Left lung (tissue), 10 donors: ENCODE data around the gene AMZ2. TPM values are rescaled to one million over a fixed set of nuclear protein-coding genes. Genes with fewer than 3 reads are reported as not detected.
"Not testable (repeated sequence)": the region's sequence is repeated elsewhere in the genome, so short reads cannot be mapped to it uniquely, and the experiment has no call there.

Experiments
- ATAC-seq: fragments of 200-7000 bp; cut with Tn5 transposase; one replicate; pipeline ENCODE4 v1.9.1; 2020; ENCODE audit warnings: moderate library complexity
- DNase-seq, 4 donors: peaks; one replicate each; pipeline ENCODE4 v3.0.0-alpha.2; 2013 to 2020
- H3K27ac ChIP-seq, 2 donors: fragments of 200-600 bp; sonication (generic) in 1 of 2; one replicate each; pipeline versions ENCODE4 v1.5.0 to v1.8.0; 2020 to 2021
- H3K27me3 ChIP-seq, 2 donors: fragments of 200-600 bp; sonication (generic) in 1 of 2; one replicate each; pipeline versions ENCODE4 v1.5.0 to v1.8.0; 2020 to 2021
- H3K36me3 ChIP-seq, 2 donors: fragments of 200-600 bp; sonication (generic) in 1 of 2; one replicate each; pipeline versions ENCODE4 v1.5.0 to v1.8.0; 2020 to 2021
- H3K4me1 ChIP-seq, 2 donors: fragments of 200-600 bp; one replicate each; pipeline ENCODE4 v1.8.0; 2021
- H3K4me3 ChIP-seq, 2 donors: fragments of 200-600 bp; sonication (generic) in 1 of 2; one replicate each; pipeline versions ENCODE4 v1.5.0 to v1.8.0; 2020 to 2021; ENCODE audit warnings: mild to moderate bottlenecking in 1 of 2
- H3K9me3 ChIP-seq, 2 donors: fragments of 200-600 bp; sonication (generic) in 1 of 2; one replicate each; pipeline versions ENCODE4 v1.5.0 to v1.8.0; 2020 to 2021
- CTCF ChIP-seq, 2 donors: fragments of 200-600 bp; sonication (generic) in 1 of 2; IDR thresholded peaks; one replicate each; pipeline versions ENCODE4 v1.5.0 to v1.8.0; 2021; ENCODE audit warnings: antibody characterized with exemption in 2 of 2
- intact Hi-C, 2 donors: fragments of 100-400 bp; cut with DNase I; formaldehyde crosslinking; loops; one replicate each; pipeline versions ENCODE4 v1.11.2 to v1.14.2; 2022
- polyA plus RNA-seq, 6 donors: library from polyadenylated mRNA; unstranded; fragments of 120-200 nt; gene quantifications; one replicate each; pipeline ENCODE4 v1.2.1, GENCODE V29; 2013; ENCODE audit not compliant: insufficient read length in 6 of 6
- total RNA-seq, 2 donors: library from RNA; stranded (reverse); fragmentation: NEBNext Ultra II Directional; extraction: Animal tissue kit (Norgen Biotek cat#: 25700); gene quantifications; one replicate each; pipeline ENCODE4 v1.2.1, GENCODE V29; 2021
- donor health status: DM: no; HTN: yes; CAD: no.
- donor health status: DM: no; HTN: no; CAD: no.

AMZ2 gene
- total and polyA plus RNA-seq, 8 donors = 48.4 to 86.1 (median 75.1) TPM

GRCh38 chr17:68248199-68248825, 469 bp downstream of the AMZ2 start:
- DNase-seq (peak in 1 of 4 donors; percentile 68), ATAC-seq (peak; percentile 43)
- Histone ChIP-seq H3K27ac (peak overlapping the region; percentile 94 to 97), H3K4me3 (peak overlapping the region; percentile 88 to 90), H3K9me3 (no peaks in the 10 kb centered on the region), H3K36me3 (peaks cover 0 to 20% of the 10 kb centered on the region in 2 donors), H3K4me1 (peaks cover 10 to 24% of the 10 kb centered on the region in 2 donors), H3K27me3 (no peaks in the 10 kb centered on the region)
- no peak for TF ChIP-seq CTCF (IDR thresholded peaks at IDR 0.05)
- intact Hi-C loops = loop anchor here in 1 of 2 donors (10.0 kb wide), 1 partner anchor 206 kb away; the partner anchor contains the start of gene WIPI1

GRCh38 chr17:68248891-68249290, 1.0 kb downstream of the AMZ2 start:
- intact Hi-C loops = loop anchor here in 1 of 2 donors (10.0 kb wide), 1 partner anchor 206 kb away; the partner anchor contains the start of gene WIPI1
- Histone ChIP-seq H3K27me3 (no peaks in the 10 kb centered on the region), H3K4me3 (peak overlapping the region in 1 of 2 donors; percentile 88), H3K4me1 (peaks cover 10 to 27% of the 10 kb centered on the region in 2 donors), H3K9me3 (no peaks in the 10 kb centered on the region), H3K27ac (peak overlapping the region; percentile 94 to 97), H3K36me3 (peaks cover 0 to 20% of the 10 kb centered on the region in 2 donors)
- ATAC-seq (no peak), DNase-seq (no peak)
- TF ChIP-seq CTCF (IDR thresholded peaks at IDR 0.05) = no peak

DNA sequence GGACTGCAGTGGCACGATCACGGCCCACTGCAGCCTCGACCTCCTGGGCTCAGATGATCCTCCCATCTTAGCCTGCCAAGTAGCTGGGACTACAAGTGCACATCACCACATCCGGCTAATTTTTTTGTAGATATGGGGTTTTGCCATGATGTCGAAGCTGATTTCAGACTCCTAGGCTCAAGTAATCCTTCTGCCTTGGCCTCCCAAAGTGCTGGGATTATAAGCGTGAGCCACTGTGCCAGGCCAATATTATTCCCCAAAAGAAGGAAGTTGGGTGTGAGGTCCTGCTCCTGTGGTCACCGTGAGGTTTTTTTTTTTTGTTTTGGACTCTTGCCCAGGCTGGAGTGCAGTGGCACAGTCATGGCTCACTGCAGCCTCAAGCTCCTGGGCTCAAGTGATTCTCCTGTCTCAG, 1.5 kb downstream of the AMZ2 start:
- DNase-seq (no peak), ATAC-seq (no peak)
- intact Hi-C loops = loop anchor here in 1 of 2 donors (10.0 kb wide), 1 partner anchor 205 kb away; the partner anchor contains the start of gene WIPI1
- no peak for TF ChIP-seq CTCF (IDR thresholded peaks at IDR 0.05)
- H3K36me3 ChIP-seq = peaks cover 0 to 20% of the 10 kb centered on the region in 2 donors
- no peak overlapping the region for H3K4me3 ChIP-seq
- H3K4me1 ChIP-seq = peaks cover 10 to 27% of the 10 kb centered on the region in 2 donors
- no peaks in the 10 kb centered on the region for H3K9me3 ChIP-seq
- peak overlapping the region in 1 of 2 donors; percentile 97 for H3K27ac ChIP-seq
- no peaks in the 10 kb centered on the region for H3K27me3 ChIP-seq

DNA sequence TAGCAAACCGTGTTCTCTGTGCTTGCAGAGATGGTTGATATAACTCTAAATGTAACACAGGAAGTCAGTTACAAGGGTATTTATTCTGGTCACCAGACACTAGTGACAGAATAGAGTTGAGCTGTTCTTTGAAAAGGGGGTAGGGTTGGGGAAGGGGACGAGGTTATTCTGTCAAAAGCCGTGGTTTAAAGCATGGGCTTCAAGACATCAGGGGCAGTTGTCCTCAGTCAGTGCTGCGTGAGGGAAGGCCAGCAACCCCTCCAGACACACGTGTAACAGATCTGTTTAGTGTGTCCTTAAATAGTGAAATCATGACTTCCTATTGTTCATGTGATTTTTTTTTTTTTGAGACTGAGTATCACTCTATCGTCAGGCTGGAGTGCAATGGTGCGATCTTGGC, 5.6 kb downstream of the AMZ2 start:
- H3K4me3 ChIP-seq, intact Hi-C loops, H3K9me3 ChIP-seq, ATAC-seq, H3K27ac ChIP-seq, H3K27me3 ChIP-seq, DNase-seq: not testable (repeated sequence)
- H3K36me3 ChIP-seq = peaks cover 0 to 29% of the 10 kb centered on the region in 2 donors
- peaks cover 5 to 41% of the 10 kb centered on the region in 2 donors for H3K4me1 ChIP-seq

- DNase-seq (no peak), ATAC-seq (no peak)
- Histone ChIP-seq H3K27me3 (no peaks in the 10 kb centered on the region), H3K36me3 (peaks cover 0 to 29% of the 10 kb centered on the region in 2 donors), H3K9me3 (no peaks in the 10 kb centered on the region), H3K4me3 (no peak overlapping the region), H3K27ac (peak overlapping the region in 1 of 2 donors; percentile 15), H3K4me1 (peaks cover 0 to 37% of the 10 kb centered on the region in 2 donors)
- no peak for TF ChIP-seq CTCF (IDR thresholded peaks at IDR 0.05)
- intact Hi-C loops = no loop called here
Observed at GRCh38 chr17:68255151-68255550, 7.3 kb downstream of the AMZ2 start.
